CD4-positive, alpha-beta memory T cell (primary cell): Measurements from ENCODE around the gene MAGI2. TPM values are rescaled to one million over a fixed set of nuclear protein-coding genes. Genes with fewer than 3 reads are reported as not detected.

Experiments
- CTCF ChIA-PET: fragments of 350-600 bp; sonication (Branson Sonifier 250); formaldehyde crosslinking; loops from one replicate; lab custom pipeline; 2021; ENCODE audit warnings: inconsistent platforms; ENCODE audit not compliant: partially characterized antibody; lab: Charles Lee
- POLR2A ChIA-PET: fragments of 350-600 bp; sonication (Branson Sonifier 250); formaldehyde crosslinking; loops from one replicate; lab custom pipeline; 2021; ENCODE audit not compliant: partially characterized antibody; lab: Charles Lee
- DNase-seq, 5 donors: peaks; one replicate each; pipeline versions ENCODE4 v3.0.0 to v3.0.0-alpha.2; 2020 to 2022; ENCODE audit warnings: mixed read lengths in 1 of 5
- H3K27ac ChIP-seq: one replicate; pipeline ENCODE4 v1.7.0; 2013; ENCODE audit warnings: low read depth, low read length
- H3K27me3 ChIP-seq: 2 replicates; pipeline ENCODE4 v1.7.0; 2013; ENCODE audit warnings: mild to moderate bottlenecking, low read length, moderate library complexity; ENCODE audit not compliant: insufficient read depth
- H3K36me3 ChIP-seq: 2 replicates; pipeline ENCODE4 v1.7.0; 2013; ENCODE audit warnings: mild to moderate bottlenecking, low read length, moderate library complexity; ENCODE audit not compliant: insufficient read depth
- H3K4me1 ChIP-seq: 2 replicates; pipeline ENCODE4 v1.7.0; 2013; ENCODE audit warnings: mild to moderate bottlenecking, low read length, moderate library complexity; ENCODE audit not compliant: insufficient read depth
- H3K4me3 ChIP-seq, 2 donors: one replicate each; pipeline ENCODE4 v1.7.0; 2013; ENCODE audit warnings: low read length in 2 of 2, mild to moderate bottlenecking in 1 of 2
- H3K9me3 ChIP-seq, 2 donors: one replicate each; pipeline ENCODE4 v1.7.0; 2013; ENCODE audit warnings: low read length in 2 of 2, control low read depth in 1 of 2; ENCODE audit not compliant: control insufficient read depth in 1 of 2
- H3K27ac Mint-ChIP-seq, 7 donors: one replicate each; pipeline ENCODE4 v1.8.0; 2020 to 2021; ENCODE audit warnings: mixed read lengths in 7 of 7, mild to moderate bottlenecking in 6 of 7, inconsistent platforms in 3 of 7, moderate library complexity in 3 of 7
- H3K27me3 Mint-ChIP-seq, 2 donors: one replicate each; pipeline ENCODE4 v1.8.0; 2020 to 2021; ENCODE audit warnings: mixed read lengths in 2 of 2
- H3K36me3 Mint-ChIP-seq, 2 donors: one replicate each; pipeline ENCODE4 v1.8.0; 2020 to 2021; ENCODE audit warnings: mixed read lengths in 2 of 2, inconsistent platforms in 1 of 2, mild to moderate bottlenecking in 1 of 2
- H3K4me1 Mint-ChIP-seq, 4 donors: one replicate each; pipeline ENCODE4 v1.8.0; 2020 to 2021; ENCODE audit warnings: mixed read lengths in 4 of 4, mild to moderate bottlenecking in 1 of 4
- H3K4me3 Mint-ChIP-seq, 8 donors: one replicate each; pipeline ENCODE4 v1.8.0; 2020 to 2021; ENCODE audit warnings: mixed read lengths in 8 of 8, mild to moderate bottlenecking in 7 of 8, moderate library complexity in 6 of 8, inconsistent platforms in 3 of 8
- H3K9me3 Mint-ChIP-seq, 8 donors: one replicate each; pipeline ENCODE4 v1.8.0; 2020 to 2021; ENCODE audit warnings: mixed read lengths in 8 of 8, mild to moderate bottlenecking in 5 of 8, inconsistent platforms in 3 of 8, moderate library complexity in 1 of 8
- intact Hi-C: fragments of 100-400 bp; cut with micrococcal nuclease; formaldehyde crosslinking; loops from one replicate; pipeline ENCODE4 v1.15.1; 2023
- polyA plus RNA-seq, 2 donors: library from polyadenylated mRNA; unstranded; fragments of 300-500 nt; fragmentation: Illumina TruSeq; gene quantifications; one replicate each; pipeline ENCODE4 v1.2.3, GENCODE V29; 2021
- total RNA-seq, 2 experiments: library from RNA; stranded (reverse); gene quantifications; one replicate each; pipeline ENCODE4 v1.2.3, GENCODE V29; 2021

MAGI2 gene
- total and polyA plus RNA-seq, 4 experiments from 2014 or later = 0.23 to 0.25 TPM; not detected in 2

GRCh38 chr7:78212476-78213060, 1240.9 kb downstream of the MAGI2 start:
- H3K27me3 ChIP-seq = no peaks in the 10 kb centered on the region
- ChIA-PET CTCF (no interaction called here), POLR2A (no interaction called here)
- Mint-ChIP-seq H3K36me3 (no peaks in the 10 kb centered on the region), H3K27me3 (peaks cover 2 to 4% of the 10 kb centered on the region in 2 donors), H3K4me1 (no peaks in the 10 kb centered on the region), H3K9me3 (peaks cover 0 to 4% (median 1%) of the 10 kb centered on the region in 8 donors), H3K27ac (no peak overlapping the region), H3K4me3 (no peak overlapping the region)
- no peaks in the 10 kb centered on the region for H3K9me3 ChIP-seq
- H3K4me3 ChIP-seq = no peak overlapping the region
- H3K27ac ChIP-seq = no peak overlapping the region
- intact Hi-C loops = no loop called here
- H3K36me3 ChIP-seq = no peaks in the 10 kb centered on the region
- no peak for DNase-seq
- no peaks in the 10 kb centered on the region for H3K4me1 ChIP-seq

GRCh38 chr7:78207269-78207668, 1246.2 kb downstream of the MAGI2 start:
- no peaks in the 10 kb centered on the region for H3K36me3 ChIP-seq
- no peaks in the 10 kb centered on the region for H3K36me3 Mint-ChIP-seq
- H3K27me3 Mint-ChIP-seq = peaks cover 0 to 2% of the 10 kb centered on the region in 2 donors

GRCh38 chr7:78206769-78207168, 1246.7 kb downstream of the MAGI2 start:
- no peaks in the 10 kb centered on the region for H3K36me3 Mint-ChIP-seq

More at GRCh38 chr7:78207269-78207668, 1246.2 kb downstream of the MAGI2 start:
- Mint-ChIP-seq H3K4me3 (no peak overlapping the region), H3K9me3 (peaks cover 0 to 4% (median 1%) of the 10 kb centered on the region in 8 donors), H3K4me1 (no peaks in the 10 kb centered on the region), H3K27ac (no peak overlapping the region)
- POLR2A ChIA-PET = no interaction called here
- Histone ChIP-seq H3K4me3 (no peak overlapping the region), H3K9me3 (no peaks in the 10 kb centered on the region), H3K4me1 (no peaks in the 10 kb centered on the region), H3K27me3 (no peaks in the 10 kb centered on the region), H3K27ac (no peak overlapping the region)
- CTCF ChIA-PET = no interaction called here
- DNase-seq = no peak
- intact Hi-C loops = no loop called here

GRCh38 chr7:78203042-78203720, 1250.3 kb downstream of the MAGI2 start:
- POLR2A ChIA-PET = no interaction called here
- Histone ChIP-seq H3K36me3 (no peaks in the 10 kb centered on the region), H3K9me3 (no peaks in the 10 kb centered on the region), H3K4me3 (no peak overlapping the region), H3K27ac (no peak overlapping the region), H3K4me1 (no peaks in the 10 kb centered on the region), H3K27me3 (no peaks in the 10 kb centered on the region)
- intact Hi-C loops = no loop called here
- H3K4me1 Mint-ChIP-seq = no peaks in the 10 kb centered on the region
- no peak overlapping the region for H3K27ac Mint-ChIP-seq
- H3K9me3 Mint-ChIP-seq = no peaks in the 10 kb centered on the region
- no peaks in the 10 kb centered on the region for H3K27me3 Mint-ChIP-seq
- no peaks in the 10 kb centered on the region for H3K36me3 Mint-ChIP-seq
- no peak for DNase-seq
- CTCF ChIA-PET = no interaction called here
- H3K4me3 Mint-ChIP-seq = no peak overlapping the region

More at GRCh38 chr7:78206769-78207168, 1246.7 kb downstream of the MAGI2 start:
- ChIA-PET POLR2A (no interaction called here), CTCF (no interaction called here)
- Histone ChIP-seq H3K27ac (no peak overlapping the region), H3K9me3 (no peaks in the 10 kb centered on the region), H3K4me1 (no peaks in the 10 kb centered on the region), H3K27me3 (no peaks in the 10 kb centered on the region), H3K4me3 (no peak overlapping the region), H3K36me3 (no peaks in the 10 kb centered on the region)
- intact Hi-C loops = no loop called here
- no peak overlapping the region for H3K27ac Mint-ChIP-seq
- H3K27me3 Mint-ChIP-seq = peaks cover 0 to 2% of the 10 kb centered on the region in 2 donors
- H3K4me3 Mint-ChIP-seq = no peak overlapping the region
- no peaks in the 10 kb centered on the region for H3K4me1 Mint-ChIP-seq
- peaks cover 0 to 4% (median 1%) of the 10 kb centered on the region in 8 donors for H3K9me3 Mint-ChIP-seq
- no peak for DNase-seq

GRCh38 chr7:78198756-78199155, 1254.7 kb downstream of the MAGI2 start:
- ChIA-PET CTCF (no interaction called here), POLR2A (no interaction called here)
- Mint-ChIP-seq H3K4me3 (no peak overlapping the region), H3K27ac (no peak overlapping the region), H3K27me3 (no peaks in the 10 kb centered on the region), H3K4me1 (no peaks in the 10 kb centered on the region), H3K36me3 (no peaks in the 10 kb centered on the region), H3K9me3 (no peaks in the 10 kb centered on the region)
- Histone ChIP-seq H3K4me3 (no peak overlapping the region), H3K36me3 (no peaks in the 10 kb centered on the region), H3K27me3 (no peaks in the 10 kb centered on the region), H3K9me3 (no peaks in the 10 kb centered on the region), H3K4me1 (no peaks in the 10 kb centered on the region), H3K27ac (no peak overlapping the region)
- DNase-seq = no peak
- intact Hi-C loops = no loop called here

- ChIA-PET POLR2A (no interaction called here), CTCF (no interaction called here)
- Histone ChIP-seq H3K9me3 (no peaks in the 10 kb centered on the region), H3K27me3 (no peaks in the 10 kb centered on the region), H3K27ac (no peak overlapping the region), H3K4me1 (no peaks in the 10 kb centered on the region), H3K36me3 (no peaks in the 10 kb centered on the region), H3K4me3 (no peak overlapping the region)
- intact Hi-C loops = no loop called here
- no peaks in the 10 kb centered on the region for H3K4me1 Mint-ChIP-seq
- no peak overlapping the region for H3K4me3 Mint-ChIP-seq
- H3K27ac Mint-ChIP-seq = no peak overlapping the region
- H3K36me3 Mint-ChIP-seq = no peaks in the 10 kb centered on the region
- H3K9me3 Mint-ChIP-seq = no peaks in the 10 kb centered on the region
- peaks cover 0 to 4% of the 10 kb centered on the region in 2 donors for H3K27me3 Mint-ChIP-seq
- no peak for DNase-seq
These were observed 1256.0 kb downstream of the MAGI2 start for GRCh38 chr7:78197447-78197846.

GRCh38 chr7:78195281-78195680, 1258.2 kb downstream of the MAGI2 start:
- DNase-seq = no peak
- Mint-ChIP-seq H3K36me3 (no peaks in the 10 kb centered on the region), H3K9me3 (no peaks in the 10 kb centered on the region), H3K4me1 (no peaks in the 10 kb centered on the region), H3K27ac (no peak overlapping the region), H3K27me3 (peaks cover 0 to 9% of the 10 kb centered on the region in 2 donors), H3K4me3 (no peak overlapping the region)
- intact Hi-C loops = no loop called here
- ChIA-PET POLR2A (no interaction called here), CTCF (no interaction called here)
- H3K9me3 ChIP-seq = no peaks in the 10 kb centered on the region
- no peak overlapping the region for H3K27ac ChIP-seq
- H3K4me1 ChIP-seq = no peaks in the 10 kb centered on the region
- H3K4me3 ChIP-seq = no peak overlapping the region
- H3K27me3 ChIP-seq = no peaks in the 10 kb centered on the region
- H3K36me3 ChIP-seq = no peaks in the 10 kb centered on the region
